ENCODE results near the gene HSD17B12. TPM values are rescaled to one million over a fixed set of nuclear protein-coding genes. Genes with fewer than 3 reads are reported as not detected.

The HSD17B12 gene
- total and polyA plus RNA-seq, 2 of the 13 experiments (the other 11 are each of a cell fraction or from before 2014, with no cell fraction given): 50.3 to 117 TPM

- Histone ChIP-seq H3K9me3 (ENCODE audit: low read length) (no peaks in the 10 kb centered on the region), H3K27ac (ENCODE audit: extremely low read length, insufficient read depth, low read length) (no peak overlapping the region), H3K79me2 (ENCODE audit: insufficient read depth, low read length) (peaks cover 7% of the 10 kb centered on the region), H3K9ac (ENCODE audit: insufficient read depth, low read depth, low read length) (no peak overlapping the region), H3K4me3 (replicated peaks in 1 of 3; ENCODE audit: insufficient read depth in 1 of 3, low read depth in 2 of 3, low read length in 3 of 3) (no peak overlapping the region), H3K4me1 (ENCODE audit: insufficient read depth, low read length) (no peaks in the 10 kb centered on the region), H4K20me1 (ENCODE audit: insufficient read depth, low read length) (0 out of 2 replicates have a peak, but pooled peaks cover 7% of the 10 kb centered on the region), H2AFZ (ENCODE audit: low read length) (no peak overlapping the region), H3K4me2 (ENCODE audit: low read depth, low read length) (no peak overlapping the region), H3K36me3 (replicated peaks in 1 of 2; ENCODE audit: control insufficient read depth in 1 of 2, insufficient read depth in 2 of 2, low read length in 2 of 2) (peaks cover 2 to 37% of the 10 kb centered on the region in 2 experiments; a peak in 4 of 5 replicates), H3K27me3 (ENCODE audit: control insufficient read depth in 1 of 2, insufficient read depth in 2 of 2, low read length in 2 of 2) (no peaks in the 10 kb centered on the region)
- 98% methylated on average over 4 of the region's 4 CpGs for WGBS (ENCODE audit: low lambda C conversion rate)
- in situ Hi-C loops (cut with HindIII; ENCODE audit: extremely low pct_ligation_motif_present, low pct_unique_long_range_greater_than_20kb): no loop called here
- ATAC-seq: no peak
- CTCF ChIA-PET (ENCODE audit: low intra/inter-chr PET ratio, low total read pairs): no interaction called here
- TF ChIP-seq ZFP1 (CRISPR knock-in tag; IDR thresholded peaks at IDR 0.05) (no peak), ZNF205 (CRISPR knock-in tag; IDR thresholded peaks at IDR 0.05) (no peak), MIXL1 (CRISPR knock-in tag; IDR thresholded peaks at IDR 0.05) (no peak), ZNF616 (CRISPR knock-in tag; IDR thresholded peaks at IDR 0.05; ENCODE audit: low read depth) (no peak)
- DNase-seq (ENCODE audit: low spot score): no peak
- FAIRE-seq: no peak
- intact Hi-C loops (cut with micrococcal nuclease; ENCODE audit: unreplicated experiment): no loop called here
- POLR2A ChIA-PET: no interaction called here
- BruUV-seq (replicated peaks): no TSS peak
Measured at GRCh38 chr11:43790444-43790794, 109.9 kb downstream of the HSD17B12 start.

GRCh38 chr11:43797337-43797736 lies 116.8 kb downstream of the HSD17B12 start:
- intact Hi-C loops (cut with micrococcal nuclease; ENCODE audit: unreplicated experiment): no loop called here
- ATAC-seq (no peak), FAIRE-seq (no peak), DNase-seq (ENCODE audit: low spot score) (no peak)
- no TSS peak for BruUV-seq (replicated peaks)
- no peaks in the 10 kb centered on the region for H3K79me2 ChIP-seq (ENCODE audit: insufficient read depth, low read length)
- no peak overlapping the region for H3K9ac ChIP-seq (ENCODE audit: insufficient read depth, low read depth, low read length)
- WGBS (ENCODE audit: low lambda C conversion rate): 100% methylated on average over 2 of the region's 2 CpGs
- POLR2A ChIA-PET: no interaction called here
- no peaks in the 10 kb centered on the region for H3K4me1 ChIP-seq (ENCODE audit: insufficient read depth, low read length)
- CTCF ChIA-PET (ENCODE audit: low intra/inter-chr PET ratio, low total read pairs): no interaction called here
- H4K20me1 ChIP-seq (ENCODE audit: insufficient read depth, low read length): 0 out of 2 replicates have a peak, but pooled peaks cover 3% of the 10 kb centered on the region
- no peak overlapping the region for H2AFZ ChIP-seq (ENCODE audit: low read length)
- TF ChIP-seq SRSF9 (IDR thresholded peaks at IDR 0.05; ENCODE audit: borderline replicate concordance, insufficient read depth, low read depth, low read length, poor library complexity, severe bottlenecking) (no peak), RAD51 (IDR thresholded peaks at IDR 0.05; ENCODE audit: borderline replicate concordance) (no peak), ZNF34 (CRISPR knock-in tag; IDR thresholded peaks at IDR 0.05; ENCODE audit: borderline replicate concordance) (no peak), ZBTB14 (CRISPR knock-in tag; IDR thresholded peaks at IDR 0.05) (no peak), ZNF710 (CRISPR knock-in tag; IDR thresholded peaks at IDR 0.05; ENCODE audit: borderline replicate concordance) (no peak), HNRNPUL1 (IDR thresholded peaks at IDR 0.05; ENCODE audit: low read depth, low read length) (no peak), ZNF570 (CRISPR knock-in tag; IDR thresholded peaks at IDR 0.05; ENCODE audit: borderline replicate concordance) (no peak), ZNF510 (CRISPR knock-in tag; IDR thresholded peaks at IDR 0.05; ENCODE audit: low read depth) (no peak), MTERF4 (CRISPR knock-in tag; IDR thresholded peaks at IDR 0.05) (no peak)
- H3K27ac ChIP-seq (ENCODE audit: extremely low read length, insufficient read depth, low read length): no peak overlapping the region
- H3K36me3 ChIP-seq (replicated peaks in 1 of 2; ENCODE audit: control insufficient read depth in 1 of 2, insufficient read depth in 2 of 2, low read length in 2 of 2): peaks cover 2 to 40% of the 10 kb centered on the region in 2 experiments; a peak in 4 of 5 replicates
- no peak overlapping the region for H3K4me3 ChIP-seq (replicated peaks in 1 of 3; ENCODE audit: insufficient read depth in 1 of 3, low read depth in 2 of 3, low read length in 3 of 3)
- no peaks in the 10 kb centered on the region for H3K27me3 ChIP-seq (ENCODE audit: control insufficient read depth in 1 of 2, insufficient read depth in 2 of 2, low read length in 2 of 2)
- in situ Hi-C loops (cut with HindIII; ENCODE audit: extremely low pct_ligation_motif_present, low pct_unique_long_range_greater_than_20kb): no loop called here
- H3K9me3 ChIP-seq (ENCODE audit: low read length): no peaks in the 10 kb centered on the region
- H3K4me2 ChIP-seq (ENCODE audit: low read depth, low read length): no peak overlapping the region
